Endothelial cell of umbilical vein (primary cell): Measurements from ENCODE around the gene TPM1. TPM values are rescaled to one million over a fixed set of nuclear protein-coding genes. Genes with fewer than 3 reads are reported as not detected.

Source experiments
- BruUV-seq: library from RNA; stranded (reverse); fragments of 400-500 nt; replicated peaks from 2 replicates; lab custom pipeline; 2021; lab: Mats Ljungman, UMichigan
- CTCF ChIA-PET: fragments of 300-600, 350-600 bp; sonication (Branson Sonifier 250); formaldehyde crosslinking; loops from one replicate; lab custom pipeline; 2021; ENCODE audit warnings: antibody characterized with exemption, inconsistent platforms; lab: Charles Lee
- POLR2A ChIA-PET: fragments of 300-600, 350-600 bp; sonication (Branson Sonifier 250); formaldehyde crosslinking; loops from one replicate; lab custom pipeline; 2021; ENCODE audit warnings: antibody characterized with exemption, inconsistent platforms; lab: Charles Lee
- DNase-seq: peaks from one replicate; pipeline ENCODE4 v3.0.0-alpha.2; 2011; ENCODE audit warnings: low read depth, low spot score
- FAIRE-seq: peaks from 2 replicates; lab custom pipeline; 2011; peaks lifted over from hg19 to GRCh38; lab: Jason Lieb, UNC
- H2AFZ ChIP-seq: 2 replicates; pipeline ENCODE4 v1.6.0; 2012; ENCODE audit warnings: low read depth, low read length, control low read depth, inconsistent platforms
- H3K27ac ChIP-seq: 2 replicates; pipeline ENCODE4 v1.5.1; 2011; ENCODE audit warnings: low read depth, mild to moderate bottlenecking, control low read depth, low read length, moderate library complexity; ENCODE audit not compliant: insufficient read depth
- H3K27me3 ChIP-seq, 2 experiments: 2 replicates each; pipeline versions ENCODE4 v1.6.0 to v1.6.1; 2011; ENCODE audit warnings: low read length in 2 of 2, mixed read lengths in 1 of 2; ENCODE audit not compliant: control insufficient read depth in 2 of 2, insufficient read depth in 2 of 2
- H3K36me3 ChIP-seq, 2 experiments: 2 replicates in 1 of 2; 3 replicates in 1 of 2; pipeline ENCODE4 v1.5.1; 2011; ENCODE audit warnings: low read length in 2 of 2, mild to moderate bottlenecking in 1 of 2, moderate library complexity in 1 of 2; ENCODE audit not compliant: control insufficient read depth in 2 of 2, insufficient read depth in 2 of 2; ENCODE audit errors: extremely low read depth in 1 of 2
- H3K4me1 ChIP-seq: 3 replicates; pipeline ENCODE4 v1.5.1; 2011; ENCODE audit warnings: mild to moderate bottlenecking, low read length; ENCODE audit not compliant: control insufficient read depth, insufficient read depth; ENCODE audit errors: extremely low read depth
- H3K4me2 ChIP-seq: 2 replicates; pipeline ENCODE4 v1.6.1; 2011; ENCODE audit warnings: low read length, control low read depth, mixed read lengths; ENCODE audit not compliant: insufficient read depth
- H3K4me3 ChIP-seq, 3 experiments: fragments of 200-600 bp in 1 of 3; sonication (generic), shearing (Covaris generic) in 1 of 3; replicated peaks in 1 of 3; 2 replicates each; pipeline ENCODE4 v1.5.1; 2011 to 2016; ENCODE audit warnings: control low read depth in 3 of 3, low read length in 3 of 3, mild to moderate bottlenecking in 2 of 3, inconsistent platforms in 1 of 3, low read depth in 1 of 3, moderate library complexity in 1 of 3; ENCODE audit not compliant: insufficient read depth in 1 of 3
- H3K79me2 ChIP-seq: 2 replicates; pipeline ENCODE4 v1.6.0; 2012; ENCODE audit warnings: low read length, inconsistent platforms; ENCODE audit not compliant: control insufficient read depth, insufficient read depth
- H3K9ac ChIP-seq: replicated peaks from 2 replicates; pipeline ENCODE3; 2011; ENCODE audit warnings: low read length, control low read depth; ENCODE audit not compliant: insufficient read depth; ENCODE audit errors: extremely low read depth
- H3K9me1 ChIP-seq: replicated peaks from 3 replicates; pipeline ENCODE4 v1.6.0; 2011; ENCODE audit warnings: mild to moderate bottlenecking, low read length; ENCODE audit not compliant: control insufficient read depth, insufficient read depth; ENCODE audit errors: extremely low read depth
- H3K9me3 ChIP-seq: replicated peaks from 2 replicates; pipeline ENCODE4 v1.5.1; 2012; ENCODE audit warnings: low read length, inconsistent platforms; ENCODE audit not compliant: control insufficient read depth, insufficient read depth
- H4K20me1 ChIP-seq: replicated peaks from 2 replicates; pipeline ENCODE3; 2011; ENCODE audit warnings: mild to moderate bottlenecking, low read length; ENCODE audit not compliant: control insufficient read depth, insufficient read depth; ENCODE audit errors: extremely low read depth
- EZH2 ChIP-seq: IDR thresholded peaks from 2 replicates; pipeline ENCODE4 v1.6.1; 2012; ENCODE audit warnings: borderline replicate concordance, low read depth, mild to moderate bottlenecking, moderate library complexity, low read length, inconsistent platforms; ENCODE audit not compliant: severe bottlenecking
- FOS ChIP-seq: IDR thresholded peaks from 2 replicates; pipeline ENCODE4 v1.6.1; 2011; ENCODE audit warnings: mild to moderate bottlenecking, low read length, moderate library complexity, borderline replicate concordance; ENCODE audit not compliant: insufficient read depth
- GATA2 ChIP-seq: IDR thresholded peaks from 2 replicates; pipeline ENCODE4 v1.7.0; 2011; ENCODE audit warnings: low read depth, mild to moderate bottlenecking, moderate library complexity, mixed read lengths, low read length; ENCODE audit not compliant: insufficient read length, insufficient read depth
- JUN ChIP-seq: IDR thresholded peaks from 2 replicates; pipeline ENCODE4 v1.6.1; 2011; ENCODE audit warnings: borderline replicate concordance, low read depth; ENCODE audit not compliant: insufficient read length, insufficient read depth
- MYC ChIP-seq: IDR thresholded peaks from one replicate; pipeline ENCODE4 v1.6.1; 2011; ENCODE audit warnings: mild to moderate bottlenecking, low read depth, low read length
- POLR2A ChIP-seq: IDR thresholded peaks from 2 replicates; pipeline ENCODE4 v1.6.1; 2012; ENCODE audit warnings: low read depth, mild to moderate bottlenecking, control low read depth, low read length
- POLR2AphosphoS5 ChIP-seq: IDR thresholded peaks from 2 replicates; pipeline ENCODE4 v1.6.1; 2012; ENCODE audit warnings: low read depth, mild to moderate bottlenecking, control low read depth, low read length, moderate library complexity; ENCODE audit not compliant: insufficient read depth
- dilution Hi-C: fragments of 300-500 bp; cut with MboI; formaldehyde crosslinking; loops from one replicate; pipeline ENCODE4 v1.15.0; 2019; ENCODE audit warnings: low sequenced_read_pairs; ENCODE audit not compliant: extremely low pct_ligation_motif_present
- intact Hi-C: fragments of 100-400 bp; cut with micrococcal nuclease; formaldehyde crosslinking; loops from one replicate; pipeline ENCODE4 v1.10.0; 2022
- polyA plus RNA-seq, 4 experiments: library from polyadenylated mRNA; depleted of rRNA in 3 of 4; stranded (reverse) in 3 of 4; unstranded in 1 of 4; fragments of >200 nt; gene quantifications; 2 replicates each; pipeline versions ENCODE4 v1.2.1 to v1.2.3, GENCODE V29; 2011 to 2012; ENCODE audit warnings: missing spikeins in 1 of 4
- total RNA-seq: library from RNA; stranded (reverse); gene quantifications from 2 replicates; pipeline ENCODE4 v1.2.3, GENCODE V29; 2021
- TF ChIP-seq, protein P1 (sequence below), 2 donors: IDR thresholded peaks; 1 replicate in 1 of 2; 2 replicates in 1 of 2; pipeline ENCODE4 v1.5.1; 2011; ENCODE audit warnings: low read length in 2 of 2, mild to moderate bottlenecking in 2 of 2, moderate library complexity in 2 of 2, control low read depth in 1 of 2, inconsistent platforms in 1 of 2, low read depth in 1 of 2; ENCODE audit not compliant: insufficient read depth in 1 of 2; ENCODE audit errors: extremely low read depth in 1 of 2
- TF ChIP-seq, protein P2 (sequence below): IDR thresholded peaks from 2 replicates; pipeline ENCODE4 v1.6.1; 2011; ENCODE audit not compliant: insufficient read depth, insufficient read length

The TPM1 gene
- total and polyA plus RNA-seq, 2 donors (not counting 3 experiments of a cell fraction or from before 2014, with no cell fraction given), result 518 to 558 TPM

DNA sequence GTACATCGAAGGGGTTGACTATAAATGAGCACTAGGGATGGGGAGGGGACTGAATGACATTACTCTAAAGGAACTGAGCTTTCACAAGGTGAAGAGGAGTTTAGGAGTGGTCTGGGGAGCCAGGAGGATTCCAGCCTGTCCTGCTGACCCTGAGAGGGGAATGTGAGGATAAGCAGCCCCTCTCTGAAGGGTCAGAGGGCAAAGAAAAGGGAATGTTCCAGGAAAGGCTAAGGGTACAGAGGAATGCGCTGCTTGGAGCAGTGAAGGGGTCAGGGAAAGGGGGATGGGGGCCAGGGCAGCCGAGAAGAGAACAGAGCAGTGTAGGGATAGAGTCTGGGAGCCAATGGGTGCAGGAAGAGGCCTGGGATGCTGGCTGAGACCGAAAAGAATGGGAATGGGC, 28.0 kb upstream of the TPM1 start:
- BruUV-seq, result no TSS peak

DNA sequence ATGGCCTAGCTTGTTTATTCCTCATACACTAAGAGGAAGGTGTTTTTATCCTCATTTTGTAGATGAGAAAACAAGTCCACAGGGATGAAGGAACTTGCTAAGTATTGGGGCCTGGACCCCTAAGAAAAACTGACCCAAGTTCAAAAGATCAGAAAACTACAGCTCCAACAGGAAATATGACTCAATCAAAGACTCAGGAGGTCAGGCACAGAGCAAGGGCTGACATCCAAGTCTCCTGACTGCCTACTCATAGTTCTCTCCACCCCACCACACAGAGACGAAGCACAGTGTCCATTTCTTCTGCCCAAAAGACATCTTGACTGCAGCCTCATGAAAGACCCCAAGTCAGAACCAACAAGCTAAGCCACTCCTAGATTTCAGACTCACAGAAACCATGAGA, 26.9 kb upstream of the TPM1 start:
- FAIRE-seq, result peak; percentile 85
- TF ChIP-seq POLR2A, result no peak
- no peak for TF ChIP-seq EZH2
- no peak for TF ChIP-seq GATA2
- TF ChIP-seq POLR2AphosphoS5, result peak; percentile 50
- peak; percentile 74 for TF ChIP-seq FOS
- no peak for TF ChIP-seq MYC
- peak; percentile 72 for TF ChIP-seq JUN
- TF ChIP-seq, protein P1, sequence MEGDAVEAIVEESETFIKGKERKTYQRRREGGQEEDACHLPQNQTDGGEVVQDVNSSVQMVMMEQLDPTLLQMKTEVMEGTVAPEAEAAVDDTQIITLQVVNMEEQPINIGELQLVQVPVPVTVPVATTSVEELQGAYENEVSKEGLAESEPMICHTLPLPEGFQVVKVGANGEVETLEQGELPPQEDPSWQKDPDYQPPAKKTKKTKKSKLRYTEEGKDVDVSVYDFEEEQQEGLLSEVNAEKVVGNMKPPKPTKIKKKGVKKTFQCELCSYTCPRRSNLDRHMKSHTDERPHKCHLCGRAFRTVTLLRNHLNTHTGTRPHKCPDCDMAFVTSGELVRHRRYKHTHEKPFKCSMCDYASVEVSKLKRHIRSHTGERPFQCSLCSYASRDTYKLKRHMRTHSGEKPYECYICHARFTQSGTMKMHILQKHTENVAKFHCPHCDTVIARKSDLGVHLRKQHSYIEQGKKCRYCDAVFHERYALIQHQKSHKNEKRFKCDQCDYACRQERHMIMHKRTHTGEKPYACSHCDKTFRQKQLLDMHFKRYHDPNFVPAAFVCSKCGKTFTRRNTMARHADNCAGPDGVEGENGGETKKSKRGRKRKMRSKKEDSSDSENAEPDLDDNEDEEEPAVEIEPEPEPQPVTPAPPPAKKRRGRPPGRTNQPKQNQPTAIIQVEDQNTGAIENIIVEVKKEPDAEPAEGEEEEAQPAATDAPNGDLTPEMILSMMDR (IDR thresholded peaks at IDR 0.05; ENCODE audit: extremely low read depth in 1 of 2, insufficient read depth in 1 of 2, low read depth in 1 of 2, low read length in 2 of 2), result no peak
- TF ChIP-seq, protein P2, sequence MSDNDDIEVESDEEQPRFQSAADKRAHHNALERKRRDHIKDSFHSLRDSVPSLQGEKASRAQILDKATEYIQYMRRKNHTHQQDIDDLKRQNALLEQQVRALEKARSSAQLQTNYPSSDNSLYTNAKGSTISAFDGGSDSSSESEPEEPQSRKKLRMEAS, result no peak
- no peaks in the 10 kb centered on the region for H3K36me3 ChIP-seq
- ChIA-PET POLR2A (interaction anchor here (1.2 kb wide), 1 partner anchor 27 kb away, joined by 5 read pairs; the partner anchor contains the start of gene TPM1), CTCF (interaction anchor here (0.6 to 2.3 kb wide), 4 partner anchors 14 to 120 kb away, joined by 3 to 8 read pairs (median 4); no protein-coding TSS in a partner anchor)
- no peak overlapping the region for H2AFZ ChIP-seq
- no peak overlapping the region for H3K27ac ChIP-seq
- no peak overlapping the region for H3K4me3 ChIP-seq
- no peaks in the 10 kb centered on the region for H3K27me3 ChIP-seq
- BruUV-seq, result no TSS peak
- H3K9me3 ChIP-seq, result no peaks in the 10 kb centered on the region
- H3K79me2 ChIP-seq, result no peaks in the 10 kb centered on the region
- intact Hi-C loops (no loop called here), dilution Hi-C loops (no loop called here)
- no peak overlapping the region for H3K4me2 ChIP-seq
- no peaks in the 10 kb centered on the region for H4K20me1 ChIP-seq
- peak; percentile 70 for DNase-seq
- H3K4me1 ChIP-seq, result peaks cover 25% of the 10 kb centered on the region
- no peaks in the 10 kb centered on the region for H3K9me1 ChIP-seq
- no peak overlapping the region for H3K9ac ChIP-seq

More for the DNA sequence above, 28.0 kb upstream of the TPM1 start:
- TF ChIP-seq, protein P1 (IDR thresholded peaks at IDR 0.05; ENCODE audit: extremely low read depth in 1 of 2, insufficient read depth in 1 of 2, low read depth in 1 of 2, low read length in 2 of 2), result no peak
- no peak for TF ChIP-seq FOS
- H3K9me1 ChIP-seq, result no peaks in the 10 kb centered on the region
- peaks cover 25% of the 10 kb centered on the region for H3K4me1 ChIP-seq
- H2AFZ ChIP-seq, result no peak overlapping the region
- H3K4me3 ChIP-seq, result no peak overlapping the region
- no peaks in the 10 kb centered on the region for H3K9me3 ChIP-seq
- DNase-seq, result no peak
- no peaks in the 10 kb centered on the region for H3K27me3 ChIP-seq
- no peaks in the 10 kb centered on the region for H3K36me3 ChIP-seq
- dilution Hi-C loops, result no loop called here
- ChIA-PET CTCF (interaction anchor here (1.4 to 2.3 kb wide), 3 partner anchors 9 to 33 kb away, joined by 4 to 8 read pairs (median 4); no protein-coding TSS in a partner anchor), POLR2A (no interaction called here)
- no peaks in the 10 kb centered on the region for H4K20me1 ChIP-seq
- no peaks in the 10 kb centered on the region for H3K79me2 ChIP-seq
- H3K4me2 ChIP-seq, result no peak overlapping the region
- H3K27ac ChIP-seq, result no peak overlapping the region
- intact Hi-C loops, result loop anchor here (5.0 kb wide), 1 partner anchor 57 kb away; no protein-coding TSS in a partner anchor
- no peak overlapping the region for H3K9ac ChIP-seq
- FAIRE-seq, result no peak
